Measurements from ENCODE around the gene HINFP.

- TF ChIP-seq GATA2 (IDR thresholded peaks at IDR 0.05; ENCODE audit: low read depth, low read length) = no peak
- TF ChIP-seq GATA3 (IDR thresholded peaks at IDR 0.05; ENCODE audit: low read depth, low read length) = no peak
Measured at GRCh38 chr11:119126675-119127268, 5.4 kb downstream of the HINFP start.
